Liver (tissue), 9 donors: ENCODE results near the gene TRIM63. TPM values are rescaled to one million over a fixed set of nuclear protein-coding genes. Genes with fewer than 3 reads are reported as not detected.

Source experiments
- DNase-seq: peaks from one replicate; pipeline ENCODE4 v3.0.0-alpha.2; 2017; ENCODE audit warnings: low spot score
- H3K27ac ChIP-seq, 2 donors: one replicate each; pipeline ENCODE4 v1.7.0; 2013; ENCODE audit warnings: inconsistent platforms in 2 of 2, low read length in 2 of 2, control low read depth in 1 of 2, low read depth in 1 of 2, mild to moderate bottlenecking in 1 of 2
- H3K27me3 ChIP-seq, 4 donors: one replicate each; pipeline versions ENCODE4 v1.6.1 to v1.7.0; 2013; ENCODE audit warnings: low read length in 3 of 4, inconsistent platforms in 1 of 4, mild to moderate bottlenecking in 1 of 4, moderate library complexity in 1 of 4; ENCODE audit not compliant: control insufficient read depth in 4 of 4, insufficient read depth in 4 of 4
- H3K36me3 ChIP-seq, 4 donors: one replicate each; pipeline versions ENCODE4 v1.6.1 to v1.7.0; 2013; ENCODE audit warnings: low read length in 3 of 4, mild to moderate bottlenecking in 3 of 4, low read depth in 1 of 4, moderate library complexity in 1 of 4; ENCODE audit not compliant: control insufficient read depth in 4 of 4, insufficient read depth in 3 of 4
- H3K4me1 ChIP-seq, 4 donors: one replicate each; pipeline versions ENCODE4 v1.6.1 to v1.7.0; 2013; ENCODE audit warnings: low read length in 3 of 4, mild to moderate bottlenecking in 3 of 4, moderate library complexity in 1 of 4; ENCODE audit not compliant: control insufficient read depth in 4 of 4, insufficient read depth in 4 of 4
- H3K4me3 ChIP-seq, 3 donors: one replicate each; pipeline versions ENCODE4 v1.6.1 to v1.7.0; 2013; ENCODE audit warnings: low read length in 3 of 3, control low read depth in 1 of 3, low read depth in 1 of 3, mild to moderate bottlenecking in 1 of 3
- H3K9ac ChIP-seq, 2 donors: one replicate each; pipeline ENCODE4 v1.7.0; 2013; ENCODE audit warnings: low read length in 2 of 2, mild to moderate bottlenecking in 2 of 2, moderate library complexity in 2 of 2, control low read depth in 1 of 2, low read depth in 1 of 2
- H3K9me3 ChIP-seq, 4 donors: one replicate each; pipeline versions ENCODE4 v1.6.1 to v1.7.0; 2013; ENCODE audit warnings: low read length in 3 of 4; ENCODE audit not compliant: control insufficient read depth in 4 of 4
- ATF3 ChIP-seq: IDR thresholded peaks from 2 replicates; pipeline ENCODE4 v1.6.1; 2016; ENCODE audit warnings: antibody characterized with exemption
- CTCF ChIP-seq: fragments of 150-350 bp; IDR thresholded peaks from 2 replicates; pipeline ENCODE4 v1.5.1; 2017; ENCODE audit warnings: improper control_type of control experiment, low read depth, low read length; ENCODE audit not compliant: missing input control
- EGR1 ChIP-seq, 2 donors: IDR thresholded peaks; 2 replicates each; pipeline ENCODE4 v1.6.1; 2016 to 2018; ENCODE audit warnings: antibody characterized with exemption in 2 of 2, low read depth in 2 of 2
- FOXA1 ChIP-seq: IDR thresholded peaks from 2 replicates; pipeline ENCODE4 v1.6.1; 2016; ENCODE audit warnings: antibody characterized with exemption
- FOXA2 ChIP-seq: IDR thresholded peaks from 2 replicates; pipeline ENCODE4 v1.6.1; 2016; ENCODE audit warnings: antibody characterized with exemption
- GABPA ChIP-seq, 2 donors: IDR thresholded peaks in 1 of 2; conservative IDR thresholded peaks in 1 of 2; 2 replicates each; pipeline ENCODE4 v1.6.1; 2016; ENCODE audit warnings: antibody characterized with exemption in 2 of 2, mild to moderate bottlenecking in 1 of 2, moderate library complexity in 1 of 2
- HNF4A ChIP-seq, 2 donors: conservative IDR thresholded peaks; 2 replicates each; pipeline ENCODE4 v1.6.1; 2016; ENCODE audit warnings: antibody characterized with exemption in 2 of 2, mild to moderate bottlenecking in 2 of 2
- HNF4G ChIP-seq: IDR thresholded peaks from 2 replicates; pipeline ENCODE4 v1.6.1; 2016; ENCODE audit warnings: antibody characterized with exemption
- JUND ChIP-seq, 2 donors: IDR thresholded peaks; 2 replicates each; pipeline ENCODE4 v1.6.1; 2016; ENCODE audit warnings: antibody characterized with exemption in 2 of 2
- MAX ChIP-seq: IDR thresholded peaks from 2 replicates; pipeline ENCODE4 v1.6.1; 2016; ENCODE audit warnings: antibody characterized with exemption
- NR2F2 ChIP-seq: IDR thresholded peaks from 2 replicates; pipeline ENCODE4 v1.6.1; 2016; ENCODE audit warnings: antibody characterized with exemption
- RAD21 ChIP-seq, 2 donors: IDR thresholded peaks; 2 replicates each; pipeline ENCODE4 v1.6.1; 2016; ENCODE audit warnings: antibody characterized with exemption in 2 of 2, mild to moderate bottlenecking in 2 of 2
- REST ChIP-seq: IDR thresholded peaks from 2 replicates; pipeline ENCODE4 v1.6.1; 2016; ENCODE audit warnings: antibody characterized with exemption, mild to moderate bottlenecking
- RXRA ChIP-seq, 2 donors: IDR thresholded peaks; 2 replicates each; pipeline ENCODE4 v1.6.1; 2017 to 2018; ENCODE audit warnings: antibody characterized with exemption in 2 of 2, mild to moderate bottlenecking in 1 of 2
- SP1 ChIP-seq: IDR thresholded peaks from 2 replicates; pipeline ENCODE4 v1.6.1; 2018; ENCODE audit warnings: antibody characterized with exemption, mild to moderate bottlenecking
- TAF1 ChIP-seq: conservative IDR thresholded peaks from 2 replicates; pipeline ENCODE4 v1.6.1; 2016; ENCODE audit warnings: antibody characterized with exemption, mild to moderate bottlenecking
- YY1 ChIP-seq: IDR thresholded peaks from 2 replicates; pipeline ENCODE4 v1.6.1; 2016; ENCODE audit warnings: antibody characterized with exemption, mild to moderate bottlenecking
- ZBTB33 ChIP-seq: IDR thresholded peaks from 2 replicates; pipeline ENCODE4 v1.6.1; 2016; ENCODE audit warnings: antibody characterized with exemption
- WGBS: extraction: QIAGEN DNeasy Blood & Tissue Kit; methylation state at CpG from one replicate; pipeline ENCODE4 v1.1.7; 2013; 5-methylcytosine and 5-hydroxymethylcytosine counted together
- polyA plus RNA-seq, 2 donors: library from polyadenylated mRNA; stranded (reverse) in 1 of 2; unstranded in 1 of 2; fragments of 200-250 nt in 1 of 2; fragments of >200 nt in 1 of 2; fragmentation: Nextera tagmentation in 1 of 2; extraction: Ambion mirVana in 1 of 2; gene quantifications; one replicate each; pipeline versions ENCODE4 v1.2.1 to v1.2.3, GENCODE V29; 2013 to 2015
- total RNA-seq, 2 donors: library from RNA; depleted of rRNA; stranded (reverse); fragments of >200 nt; gene quantifications; one replicate each; pipeline ENCODE4 v1.2.3, GENCODE V29; 2014
- donor health status: healthy.
- donor health status: healthy.
- donor health status: healthy.
- donor health status: healthy.
- donor health status: healthy.

Gene TRIM63
- total and polyA plus RNA-seq, 4 donors: 0.03 TPM; not detected in 3

GRCh38 chr1:26045722-26046245 is 21.6 kb downstream of the TRIM63 start, which contains the start of gene SLC30A2:
Gene SLC30A2, minus strand, starts transcription at chr1:26046118. Its CDS starts 222 bp downstream, at chr1:26045896.
- Histone ChIP-seq H3K4me1 (peaks cover 7 to 14% (median 9%) of the 10 kb centered on the region in 4 donors), H3K9ac (no peak within 1 kb of the TSS), H3K27ac (no peak within 1 kb of the TSS), H3K36me3 (no peaks in the 10 kb centered on the region), H3K9me3 (no peaks in the 10 kb centered on the region), H3K27me3 (peaks cover 0 to 17% (median 8%) of the 10 kb centered on the region in 4 donors), H3K4me3 (peak within 1 kb of the TSS in 1 of 3 donors; percentile 8)
- 3% methylated on average over 62 of the region's 62 CpGs for WGBS
- TF ChIP-seq RAD21 (IDR thresholded peaks at IDR 0.05) (no peak), HNF4G (no peak), EGR1 (IDR thresholded peaks at IDR 0.05; ENCODE audit: low read depth in 2 of 2) (no peak), HNF4A (conservative IDR thresholded peaks at IDR 0.05) (no peak)
- DNase-seq: no peak

GRCh38 chr1:26044971-26045721 is 22.3 kb downstream of the TRIM63 start:
- no peak for DNase-seq
- peak overlapping the region in 1 of 3 donors; percentile 8 for H3K4me3 ChIP-seq

More at GRCh38 chr1:26044971-26045721, 22.3 kb downstream of the TRIM63 start:
- Histone ChIP-seq H3K9ac (no peak overlapping the region), H3K9me3 (no peaks in the 10 kb centered on the region), H3K36me3 (no peaks in the 10 kb centered on the region), H3K27me3 (peaks cover 0 to 17% (median 8%) of the 10 kb centered on the region in 4 donors), H3K27ac (no peak overlapping the region), H3K4me1 (peaks cover 7 to 14% (median 9%) of the 10 kb centered on the region in 4 donors)
- 31% methylated on average over 29 of the region's 29 CpGs for WGBS
- TF ChIP-seq REST (no peak), EGR1 (IDR thresholded peaks at IDR 0.05; ENCODE audit: low read depth in 2 of 2) (no peak), ATF3 (no peak), RXRA (IDR thresholded peaks at IDR 0.05) (no peak), TAF1 (no peak), RAD21 (IDR thresholded peaks at IDR 0.05) (no peak), HNF4G (no peak), ZBTB33 (no peak), NR2F2 (no peak), YY1 (no peak), HNF4A (conservative IDR thresholded peaks at IDR 0.05) (no peak), FOXA2 (no peak), SP1 (no peak), GABPA (IDR thresholded peaks at IDR 0.05 in 1 of 2, conservative IDR thresholded peaks at IDR 0.05 in 1 of 2) (no peak), FOXA1 (no peak), JUND (IDR thresholded peaks at IDR 0.05) (no peak), MAX (no peak), CTCF (no peak)
